Activated effector memory CD4-positive, alpha-beta T cell treated with Interleukin-2 at 50 U/mL for 16 hours (primary cell): ENCODE data around the gene IL10.

ENCODE experiments used
- DNase-seq: peaks from one replicate; pipeline ENCODE4 v3.0.0-alpha.2; 2020

Gene IL10

DNA sequence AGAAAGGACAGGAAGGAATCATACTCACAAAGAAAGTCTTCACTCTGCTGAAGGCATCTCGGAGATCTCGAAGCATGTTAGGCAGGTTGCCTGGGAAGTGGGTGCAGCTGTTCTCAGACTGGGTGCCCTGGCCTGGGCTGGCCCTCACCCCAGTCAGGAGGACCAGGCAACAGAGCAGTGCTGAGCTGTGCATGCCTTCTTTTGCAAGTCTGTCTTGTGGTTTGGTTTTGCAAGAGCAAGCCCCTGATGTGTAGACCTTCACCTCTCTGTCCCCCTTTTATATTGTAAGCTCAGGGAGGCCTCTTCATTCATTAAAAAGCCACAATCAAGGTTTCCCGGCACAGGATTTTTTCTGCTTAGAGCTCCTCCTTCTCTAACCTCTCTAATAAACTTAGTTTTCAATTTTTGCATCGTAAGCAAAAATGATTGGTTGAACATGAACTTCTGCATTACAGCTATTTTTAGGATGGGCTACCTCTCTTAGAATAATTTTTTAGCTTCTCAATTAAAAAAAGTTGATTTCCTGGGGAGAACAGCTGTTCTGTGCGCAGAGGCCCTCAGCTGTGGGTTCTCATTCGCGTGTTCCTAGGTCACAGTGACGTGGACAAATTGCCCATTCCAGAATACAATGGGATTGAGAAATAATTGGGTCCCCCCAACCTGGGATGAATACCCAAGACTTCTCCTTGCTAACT, at the start of gene IL10:
Gene IL10, minus strand, starts transcription at position 252 of the 695 bp plus-strand sequence. Its CDS starts 59 bp downstream, at position 193.
- DNase-seq, result no peak

DNA sequence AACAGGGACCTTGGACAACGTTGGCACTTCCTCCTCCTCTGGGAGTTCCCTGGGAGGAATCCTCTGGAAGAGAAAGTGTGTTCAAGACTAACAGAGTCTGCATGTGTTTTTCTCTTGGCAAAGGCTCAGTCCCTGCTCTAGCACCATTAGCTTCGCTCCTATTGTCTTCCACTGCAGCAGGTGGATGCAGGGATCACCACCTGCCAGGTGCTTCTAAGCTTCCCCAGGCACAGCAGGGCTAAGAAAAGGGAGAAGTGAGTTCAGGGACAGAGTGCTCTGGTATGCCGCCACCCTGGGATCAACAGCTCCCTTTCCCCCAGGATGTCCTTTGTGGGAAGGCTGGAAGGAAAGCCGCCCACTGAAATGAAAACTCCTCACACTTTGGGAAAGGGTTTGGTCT, 49.2 kb upstream of the IL10 start:
- no peak for DNase-seq

DNA sequence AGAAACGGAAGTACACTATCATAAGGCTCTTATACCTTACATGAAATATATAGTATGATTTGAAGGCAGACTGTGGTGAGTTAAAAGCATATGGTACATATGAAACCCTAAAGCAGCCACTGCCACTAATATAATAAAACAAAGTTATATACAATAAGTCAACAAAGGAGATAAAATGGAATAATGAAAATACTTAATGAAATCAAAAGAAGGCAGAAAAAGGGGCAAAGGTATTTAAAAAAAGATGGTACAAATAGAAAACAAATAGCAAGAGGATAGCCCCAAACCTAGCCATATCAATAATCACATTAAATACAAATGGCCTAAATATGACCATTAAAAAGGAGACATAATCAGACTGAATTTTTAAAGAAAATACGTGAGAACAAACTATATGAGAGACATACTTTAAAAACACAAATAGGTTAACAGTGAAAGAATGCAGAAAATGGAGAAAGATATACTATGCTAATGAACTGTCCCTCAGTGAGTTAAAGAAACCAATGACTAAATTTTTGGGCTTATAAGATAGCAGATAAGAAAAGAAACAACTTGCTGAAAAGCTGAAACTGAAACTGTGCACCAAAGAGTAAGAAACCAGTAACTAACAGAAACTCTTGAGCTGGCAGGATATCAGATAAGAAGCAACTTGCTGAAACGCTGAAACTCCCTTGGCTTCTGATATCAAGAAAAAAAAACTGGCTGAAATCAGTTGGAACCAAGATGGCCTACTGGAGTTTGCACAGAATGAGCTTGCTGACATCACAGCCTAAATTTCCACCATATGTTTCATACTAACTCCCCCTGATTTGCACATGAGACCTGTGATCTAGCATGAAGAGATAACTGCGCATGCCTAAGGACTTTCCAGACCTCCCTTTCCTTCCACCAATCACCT, 44.3 kb upstream of the IL10 start:
- no peak for DNase-seq

DNA sequence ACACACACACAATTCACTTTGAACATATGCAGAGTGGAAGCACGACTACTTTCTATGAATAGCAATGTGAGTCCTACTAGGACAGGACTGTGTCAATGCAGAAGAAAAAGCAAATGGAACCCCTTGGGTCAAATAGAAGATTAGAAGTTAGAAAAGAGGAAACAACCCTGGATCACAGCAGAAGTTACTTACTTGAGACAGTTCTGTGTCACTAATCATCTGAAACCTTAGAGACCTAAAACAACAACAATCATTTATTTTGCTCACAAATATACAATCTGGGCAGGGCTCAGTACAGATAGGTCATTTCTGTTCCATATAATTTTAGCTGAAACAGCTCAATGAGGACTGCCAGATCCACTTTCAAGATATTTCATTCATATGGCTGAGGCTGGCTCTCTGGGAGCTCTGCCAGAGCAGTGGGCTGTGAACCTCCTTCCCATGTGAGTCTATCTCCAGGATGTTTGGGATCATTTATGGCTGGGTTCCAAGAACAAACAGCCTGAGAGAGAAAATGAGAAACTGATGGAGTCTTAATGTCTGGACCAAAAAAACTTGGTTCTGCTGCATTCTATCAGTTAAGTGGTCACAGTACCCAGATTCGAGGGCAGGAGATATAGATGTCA, 42.5 kb upstream of the IL10 start:
- DNase-seq, result no peak

DNA sequence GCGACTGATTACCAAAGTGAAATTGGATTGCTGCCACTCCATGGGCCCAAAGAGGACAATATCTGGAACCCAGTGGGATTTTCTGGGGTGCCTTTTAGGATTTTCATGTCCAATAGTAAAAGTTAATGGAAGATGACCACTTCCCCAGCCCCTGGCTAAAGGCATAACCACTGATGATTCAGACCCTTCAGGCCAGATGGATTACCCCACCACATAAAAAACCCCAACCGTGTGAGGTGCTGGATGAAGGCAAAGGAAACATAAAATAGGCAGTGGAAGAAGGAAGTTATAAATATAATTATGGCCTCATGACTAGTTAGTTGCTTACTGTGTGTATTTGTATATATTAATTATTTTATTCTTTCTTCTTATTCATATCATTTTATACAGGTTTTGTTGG, 40.2 kb upstream of the IL10 start:
- no peak for DNase-seq

DNA sequence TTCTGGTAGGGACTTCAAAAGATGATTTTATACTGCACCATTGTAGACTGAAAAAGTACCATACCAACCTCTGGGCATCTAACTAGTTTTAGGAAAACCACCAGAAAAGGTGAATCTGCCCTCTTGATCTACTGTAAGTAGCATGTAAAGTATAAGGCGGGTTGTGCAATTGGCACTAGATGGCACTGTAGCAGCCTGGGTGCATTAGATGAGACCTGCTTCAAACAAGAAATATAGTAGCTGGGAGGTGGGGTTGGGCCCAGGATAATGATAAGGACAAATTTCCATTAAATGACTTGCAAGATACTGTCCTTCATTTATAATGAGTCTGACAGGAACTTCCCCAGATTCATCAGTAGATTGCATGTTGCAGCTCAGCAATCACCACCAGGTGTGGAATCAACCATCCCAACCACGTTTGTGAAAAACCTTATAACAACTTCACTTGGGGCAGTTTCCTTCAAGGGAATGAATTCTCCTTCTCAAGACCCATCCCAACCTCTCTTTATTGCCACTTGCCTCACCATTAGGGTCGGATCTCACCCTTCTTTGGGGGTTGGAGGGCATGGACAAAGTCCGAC, 37.3 kb upstream of the IL10 start:
- DNase-seq, result no peak

- peak; percentile 29 for DNase-seq
These were observed 36.3 kb upstream of the IL10 start for GRCh38 chr1:206808615-206809014.

- DNase-seq, result no peak
These were observed 33.1 kb upstream of the IL10 start for GRCh38 chr1:206805357-206805756.

DNA sequence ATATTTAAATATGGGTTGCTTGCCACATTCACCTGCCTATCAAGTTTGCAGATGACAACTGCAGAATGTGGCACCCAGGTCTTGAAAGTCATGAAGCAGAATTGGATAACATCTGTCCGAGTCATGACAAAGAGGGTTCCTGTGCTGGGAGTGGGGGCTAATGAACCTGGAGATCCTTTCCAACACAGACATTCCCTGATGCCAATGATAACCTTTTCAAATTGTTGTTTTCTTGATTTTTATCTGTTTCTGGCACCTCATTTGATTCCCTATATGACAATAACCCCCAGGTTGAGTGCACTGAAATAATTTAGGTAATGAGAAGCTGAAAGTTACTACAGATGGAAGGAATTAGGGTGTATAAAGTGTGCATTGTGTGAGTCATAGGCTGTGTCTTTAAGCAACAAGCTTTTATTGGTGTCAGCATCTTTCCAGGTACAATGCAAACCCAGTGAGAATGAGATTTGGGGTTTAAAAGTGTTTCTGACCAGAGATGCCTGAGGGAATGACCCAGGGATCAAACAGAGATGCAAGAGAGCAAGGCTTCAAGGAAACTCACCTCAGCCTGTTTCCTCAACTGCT, 32.0 kb upstream of the IL10 start:
- DNase-seq, result no peak

GRCh38 chr1:206803221-206803730, 31.0 kb upstream of the IL10 start:
- peak; percentile 67 for DNase-seq

GRCh38 chr1:206802401-206802800, 30.1 kb upstream of the IL10 start:
- DNase-seq, result no peak

GRCh38 chr1:206801467-206801866, 29.2 kb upstream of the IL10 start:
- no peak for DNase-seq

- no peak for DNase-seq
These were observed 28.6 kb upstream of the IL10 start for GRCh38 chr1:206800891-206801290.

DNA sequence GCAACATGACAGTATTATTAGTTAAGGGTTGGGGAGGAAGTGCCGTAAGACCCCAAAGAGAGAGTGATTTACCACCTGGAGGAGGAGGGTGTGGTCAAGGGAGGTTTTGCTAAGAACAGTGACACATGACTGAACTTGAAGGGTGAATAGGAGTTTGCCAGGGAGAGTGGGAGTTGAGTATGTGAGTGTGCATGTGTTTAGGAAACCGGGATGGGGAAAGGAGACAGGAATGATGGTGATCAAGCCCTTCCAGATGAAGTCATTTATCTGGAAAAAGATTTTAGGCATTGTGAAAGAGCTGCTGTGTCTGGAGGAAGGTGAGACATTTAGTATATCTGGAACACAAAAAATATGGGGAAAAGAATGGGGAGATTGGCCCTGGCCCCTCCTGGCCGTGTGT, 28.1 kb upstream of the IL10 start:
- DNase-seq, result no peak

DNA sequence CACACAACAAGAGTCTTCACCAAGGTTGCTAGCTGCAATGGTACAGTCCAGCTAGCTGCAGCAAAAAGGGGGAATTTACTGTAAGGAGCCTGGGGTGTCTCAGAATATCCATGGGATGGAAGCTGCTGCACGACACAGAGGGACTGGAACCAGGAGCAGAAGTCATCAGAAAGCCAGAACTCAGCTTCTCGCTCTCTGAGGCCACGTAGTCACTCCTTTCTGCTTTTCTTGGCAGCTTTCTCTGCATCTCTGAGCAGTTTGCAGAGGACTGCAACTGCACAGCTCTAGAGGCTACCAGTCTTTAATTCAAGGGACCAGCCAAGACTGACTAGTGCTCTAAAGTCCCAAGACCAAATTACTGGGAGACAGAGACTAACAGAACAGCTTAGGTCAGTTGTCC, 27.0 kb upstream of the IL10 start:
- DNase-seq, result no peak

GRCh38 chr1:206798384-206798996, 26.2 kb upstream of the IL10 start:
- DNase-seq, result no peak

- DNase-seq, result no peak
These were observed 25.5 kb upstream of the IL10 start for GRCh38 chr1:206797534-206798383.

DNA sequence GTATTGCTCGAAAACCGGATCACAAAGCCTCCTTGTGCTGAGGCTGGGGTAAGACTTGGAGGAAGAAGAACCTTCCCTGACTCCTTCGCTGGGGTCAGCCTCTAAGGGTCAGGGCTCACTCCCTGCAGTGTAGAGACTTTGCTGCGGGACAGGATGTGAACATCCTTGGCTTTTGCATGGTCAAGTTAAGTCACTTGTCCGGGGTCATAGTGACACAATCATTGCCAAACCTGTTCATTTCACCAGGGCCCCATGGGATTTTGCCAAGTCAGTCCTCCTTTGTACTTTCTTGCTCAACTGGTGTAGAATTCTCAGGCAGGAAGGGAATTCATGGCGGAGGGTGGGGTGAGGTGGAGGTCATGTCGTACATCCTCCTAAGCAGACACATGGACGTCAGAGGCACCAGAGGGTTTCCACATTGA, 24.7 kb upstream of the IL10 start:
- DNase-seq, result no peak

DNA sequence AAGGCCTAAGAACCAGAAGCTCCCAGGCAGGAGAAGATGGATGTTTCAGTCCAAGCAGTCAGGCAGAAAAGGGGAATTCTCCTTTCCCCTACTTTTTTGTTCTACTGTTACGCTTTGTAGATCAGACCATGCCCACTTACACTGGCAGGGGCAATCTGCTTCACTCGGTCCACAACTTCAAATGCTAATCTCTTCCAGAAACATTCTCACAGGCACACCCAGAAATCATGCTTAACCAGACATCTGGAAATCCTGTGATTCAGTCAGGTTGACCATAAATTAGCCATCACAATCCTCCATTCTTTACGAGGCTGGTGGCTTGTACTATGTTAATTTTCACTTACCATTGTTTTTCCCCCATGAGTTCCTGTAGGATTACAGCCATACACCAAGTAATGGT, 23.8 kb upstream of the IL10 start:
- no peak for DNase-seq

- DNase-seq, result no peak
These were observed 22.1 kb upstream of the IL10 start for GRCh38 chr1:206794294-206794908.

GRCh38 chr1:206793620-206794019, 21.3 kb upstream of the IL10 start:
- DNase-seq, result no peak
